Glutamatergic neuron (in vitro differentiated cells): ENCODE data around the gene IL1RAP. TPM values are rescaled to one million over a fixed set of nuclear protein-coding genes. Genes with fewer than 3 reads are reported as not detected.
A peak's percentile ranks its signal among the peaks of the same experiment; 100 is the strongest.
"Not testable (repeated sequence)": the region's sequence is repeated elsewhere in the genome, so short reads cannot be mapped to it uniquely, and the experiment has no call there.

ENCODE experiments used
- DNase-seq: peaks from one replicate; pipeline ENCODE4 v3.0.0; 2022
- H3K27ac Mint-ChIP-seq: one replicate; pipeline ENCODE4 v1.8.0; 2020; ENCODE audit warnings: mild to moderate bottlenecking, mixed read lengths, inconsistent platforms; ENCODE audit not compliant: unreplicated experiment
- H3K27me3 Mint-ChIP-seq: one replicate; pipeline ENCODE4 v1.8.0; 2020; ENCODE audit warnings: mild to moderate bottlenecking, moderate library complexity, mixed read lengths, inconsistent platforms; ENCODE audit not compliant: unreplicated experiment
- H3K36me3 Mint-ChIP-seq: one replicate; pipeline ENCODE4 v1.8.0; 2020; ENCODE audit warnings: mild to moderate bottlenecking, mixed read lengths, inconsistent platforms; ENCODE audit not compliant: unreplicated experiment
- H3K4me1 Mint-ChIP-seq: one replicate; pipeline ENCODE4 v1.8.0; 2020; ENCODE audit warnings: mild to moderate bottlenecking, low read depth, mixed read lengths, inconsistent platforms; ENCODE audit not compliant: unreplicated experiment
- H3K4me3 Mint-ChIP-seq: one replicate; pipeline ENCODE4 v1.8.0; 2020; ENCODE audit warnings: mild to moderate bottlenecking, mixed read lengths, inconsistent platforms; ENCODE audit not compliant: unreplicated experiment
- H3K9me3 Mint-ChIP-seq: one replicate; pipeline ENCODE4 v1.8.0; 2020; ENCODE audit warnings: mild to moderate bottlenecking, moderate library complexity, mixed read lengths, inconsistent platforms; ENCODE audit not compliant: unreplicated experiment
- total RNA-seq: library from RNA; stranded (reverse); fragmentation: NEBNext Ultra II Directional; extraction: Animal tissue kit (Norgen Biotek cat#: 25700); gene quantifications from one replicate; pipeline ENCODE4 v1.2.1, GENCODE V29; 2021; ENCODE audit not compliant: unreplicated experiment
- TF ChIP-seq, protein P1 (sequence below): fragments of 200-600 bp; sonication (generic); IDR thresholded peaks from one replicate; pipeline ENCODE4 v1.5.0; 2021; ENCODE audit not compliant: partially characterized antibody, unreplicated experiment

IL1RAP gene
- total RNA-seq, 1 donor from 2014 or later, result 0.37 TPM

GRCh38 chr3:190506271-190506670 lies 7.6 kb upstream of the IL1RAP start:
- Mint-ChIP-seq H3K27ac (no peak overlapping the region), H3K36me3 (no peaks in the 10 kb centered on the region), H3K4me1 (no peaks in the 10 kb centered on the region), H3K9me3 (no peaks in the 10 kb centered on the region), H3K4me3 (no peak overlapping the region), H3K27me3 (no peaks in the 10 kb centered on the region)
- TF ChIP-seq, protein P1, sequence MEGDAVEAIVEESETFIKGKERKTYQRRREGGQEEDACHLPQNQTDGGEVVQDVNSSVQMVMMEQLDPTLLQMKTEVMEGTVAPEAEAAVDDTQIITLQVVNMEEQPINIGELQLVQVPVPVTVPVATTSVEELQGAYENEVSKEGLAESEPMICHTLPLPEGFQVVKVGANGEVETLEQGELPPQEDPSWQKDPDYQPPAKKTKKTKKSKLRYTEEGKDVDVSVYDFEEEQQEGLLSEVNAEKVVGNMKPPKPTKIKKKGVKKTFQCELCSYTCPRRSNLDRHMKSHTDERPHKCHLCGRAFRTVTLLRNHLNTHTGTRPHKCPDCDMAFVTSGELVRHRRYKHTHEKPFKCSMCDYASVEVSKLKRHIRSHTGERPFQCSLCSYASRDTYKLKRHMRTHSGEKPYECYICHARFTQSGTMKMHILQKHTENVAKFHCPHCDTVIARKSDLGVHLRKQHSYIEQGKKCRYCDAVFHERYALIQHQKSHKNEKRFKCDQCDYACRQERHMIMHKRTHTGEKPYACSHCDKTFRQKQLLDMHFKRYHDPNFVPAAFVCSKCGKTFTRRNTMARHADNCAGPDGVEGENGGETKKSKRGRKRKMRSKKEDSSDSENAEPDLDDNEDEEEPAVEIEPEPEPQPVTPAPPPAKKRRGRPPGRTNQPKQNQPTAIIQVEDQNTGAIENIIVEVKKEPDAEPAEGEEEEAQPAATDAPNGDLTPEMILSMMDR, result no peak
- no peak for DNase-seq

GRCh38 chr3:190512666-190513065 lies 1.2 kb upstream of the IL1RAP start:
- Mint-ChIP-seq H3K27ac (no peak overlapping the region), H3K4me3 (peak overlapping the region; percentile 93), H3K4me1 (no peaks in the 10 kb centered on the region), H3K9me3 (peaks cover 1% of the 10 kb centered on the region), H3K27me3 (peaks cover 4% of the 10 kb centered on the region), H3K36me3 (no peaks in the 10 kb centered on the region)
- TF ChIP-seq, protein P1, result no peak
- DNase-seq, result no peak

DNA sequence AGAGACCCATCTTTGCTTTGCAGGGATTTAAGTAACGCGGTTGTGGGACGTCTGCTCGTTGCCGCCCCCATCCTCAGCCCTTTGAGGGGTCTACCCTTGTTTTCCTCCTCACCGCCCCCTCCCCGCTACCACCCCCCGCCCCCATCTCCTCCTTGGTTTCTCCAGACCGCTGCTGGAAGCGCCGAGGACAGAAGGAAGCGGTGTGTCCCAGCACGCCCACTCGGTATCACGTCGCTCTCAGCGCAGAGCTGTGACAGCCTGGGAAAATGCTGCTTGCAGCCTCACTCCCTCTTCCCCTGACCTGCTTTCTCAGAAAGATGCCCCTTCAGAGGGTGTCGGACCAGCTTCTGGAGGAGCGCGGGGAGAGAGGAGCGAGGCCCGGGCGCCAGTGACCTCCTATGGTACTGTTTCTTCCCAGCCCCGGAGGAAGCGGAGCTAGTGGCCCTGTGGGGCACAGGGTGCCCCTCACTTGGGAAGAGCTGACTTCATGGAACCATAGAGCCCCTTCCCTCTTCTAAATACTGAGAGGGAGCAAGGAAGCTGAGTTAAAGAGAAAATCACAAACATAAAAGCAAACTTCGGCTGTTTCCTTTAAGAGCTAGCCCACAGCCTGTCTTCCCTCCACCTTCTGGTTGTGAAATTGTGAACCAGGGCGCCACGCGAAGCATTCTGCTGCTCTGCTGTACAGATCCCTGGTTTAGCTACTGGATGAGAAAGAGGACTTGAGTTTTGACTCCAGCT lies 698 bp downstream of the IL1RAP start:
- DNase-seq, result peak; percentile 34
- no peaks in the 10 kb centered on the region for H3K36me3 Mint-ChIP-seq
- TF ChIP-seq, protein P1, result no peak
- H3K9me3 Mint-ChIP-seq, result peaks cover 1% of the 10 kb centered on the region
- no peak overlapping the region for H3K27ac Mint-ChIP-seq
- no peaks in the 10 kb centered on the region for H3K4me1 Mint-ChIP-seq
- peaks cover 4% of the 10 kb centered on the region for H3K27me3 Mint-ChIP-seq
- peak overlapping the region; percentile 82 for H3K4me3 Mint-ChIP-seq

GRCh38 chr3:190516416-190516815 lies 2.5 kb downstream of the IL1RAP start:
- Mint-ChIP-seq H3K36me3 (no peaks in the 10 kb centered on the region), H3K4me3 (no peak overlapping the region), H3K9me3 (peaks cover 1% of the 10 kb centered on the region), H3K27ac (no peak overlapping the region), H3K27me3 (peaks cover 4% of the 10 kb centered on the region), H3K4me1 (no peaks in the 10 kb centered on the region)
- TF ChIP-seq, protein P1, result no peak
- DNase-seq, result no peak

- Mint-ChIP-seq H3K9me3 (peaks cover 1% of the 10 kb centered on the region), H3K27ac (no peak overlapping the region), H3K36me3 (no peaks in the 10 kb centered on the region), H3K27me3 (peaks cover 4% of the 10 kb centered on the region), H3K4me1 (no peaks in the 10 kb centered on the region), H3K4me3 (no peak overlapping the region)
- TF ChIP-seq, protein P1, result no peak
- DNase-seq, result no peak
Measured at GRCh38 chr3:190517687-190518086, 3.8 kb downstream of the IL1RAP start.

DNA sequence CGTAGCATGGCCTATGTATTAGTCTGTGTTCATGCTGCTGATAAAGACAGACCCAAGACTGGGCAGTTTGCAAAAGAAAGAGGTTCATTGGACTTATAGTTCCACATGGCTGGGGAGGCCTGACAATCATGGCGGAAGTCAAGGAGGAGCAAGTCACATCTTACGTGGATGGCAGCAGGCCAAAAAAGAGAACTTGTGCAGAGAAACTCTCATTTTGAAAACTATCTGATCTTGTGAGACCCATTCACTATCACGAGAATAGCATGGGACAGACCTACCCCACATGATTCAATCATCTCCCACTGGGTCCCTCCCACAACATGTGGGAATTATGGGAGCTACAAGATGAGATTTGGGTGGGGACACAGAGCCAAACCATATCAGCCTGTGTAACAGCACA lies 4.6 kb downstream of the IL1RAP start:
- not testable (repeated sequence) for H3K4me1 Mint-ChIP-seq, H3K9me3 Mint-ChIP-seq, H3K27me3 Mint-ChIP-seq, DNase-seq, H3K36me3 Mint-ChIP-seq, H3K27ac Mint-ChIP-seq
- peak overlapping the region; percentile 2 for H3K4me3 Mint-ChIP-seq
